Erythroblast (primary cell): ENCODE measurements around the gene PROM2.
"Not testable (repeated sequence)": the region's sequence is repeated elsewhere in the genome, so short reads cannot be mapped to it uniquely, and the experiment has no call there.

Source experiments
- DNase-seq, 2 experiments: peaks; one replicate each; lab custom pipeline; 2025; lab: John Stamatoyannopoulos, UW
- GATA1 ChIP-seq: IDR thresholded peaks from 2 replicates; pipeline ENCODE4 v1.6.1; 2011; ENCODE audit warnings: low read depth, mild to moderate bottlenecking, control low read depth, low read length, moderate library complexity
- POLR2A ChIP-seq: IDR thresholded peaks from 2 replicates; pipeline ENCODE4 v1.6.1; 2011; ENCODE audit warnings: mild to moderate bottlenecking, low read length

Gene PROM2

DNA sequence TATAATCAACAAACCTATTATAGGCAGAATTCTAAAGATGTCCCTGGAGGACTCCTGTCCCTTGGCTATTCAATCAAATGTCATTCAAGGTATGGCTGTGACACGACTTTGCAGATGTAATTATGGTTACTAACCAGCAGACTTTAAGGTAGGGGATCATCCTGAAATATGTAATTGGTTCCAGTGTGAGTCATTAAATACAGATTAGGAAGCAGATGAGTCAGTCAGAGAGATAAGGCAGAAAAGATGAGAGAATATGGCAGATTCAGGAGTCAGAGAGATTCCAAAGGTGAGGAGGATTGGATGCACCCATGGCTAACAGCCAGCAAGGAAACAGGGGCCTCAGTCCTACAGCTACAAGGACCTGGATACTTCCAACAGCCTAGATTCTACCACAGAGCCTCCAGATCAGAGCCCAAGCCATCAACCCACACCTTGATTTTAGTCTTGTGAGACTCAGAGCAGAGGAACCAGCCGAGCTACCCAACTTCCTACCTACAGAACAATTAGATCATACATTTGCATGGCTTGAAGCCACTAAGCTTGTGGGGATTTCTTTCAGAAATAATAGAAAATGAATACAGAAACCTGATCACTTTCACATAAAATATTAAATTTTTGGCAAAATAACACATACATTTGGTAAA lies 11.2 kb upstream of the PROM2 start:
- no peak for DNase-seq
- TF ChIP-seq GATA1, result no peak
- no peak for TF ChIP-seq POLR2A

DNA sequence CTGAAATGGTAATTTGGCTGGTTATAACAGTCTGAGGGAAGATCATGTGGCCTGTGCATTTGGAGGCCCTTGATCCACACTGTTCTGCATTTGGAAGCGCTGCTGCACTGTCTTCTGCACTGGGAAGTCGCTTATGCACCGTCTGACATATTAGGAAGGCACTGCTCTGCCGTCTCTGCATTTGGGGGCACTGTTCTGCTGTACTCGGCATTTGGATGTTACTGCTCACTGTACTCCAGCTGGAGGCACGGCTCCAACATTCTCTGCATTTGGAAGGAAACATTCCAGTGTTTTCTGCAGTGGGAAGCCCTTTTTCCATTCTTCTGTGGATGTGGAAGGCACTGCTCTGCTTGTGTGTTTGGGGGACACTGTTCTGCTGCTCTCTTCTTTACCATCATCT lies 9.6 kb upstream of the PROM2 start:
- no peak for DNase-seq
- no peak for TF ChIP-seq POLR2A
- TF ChIP-seq GATA1, result no peak

DNA sequence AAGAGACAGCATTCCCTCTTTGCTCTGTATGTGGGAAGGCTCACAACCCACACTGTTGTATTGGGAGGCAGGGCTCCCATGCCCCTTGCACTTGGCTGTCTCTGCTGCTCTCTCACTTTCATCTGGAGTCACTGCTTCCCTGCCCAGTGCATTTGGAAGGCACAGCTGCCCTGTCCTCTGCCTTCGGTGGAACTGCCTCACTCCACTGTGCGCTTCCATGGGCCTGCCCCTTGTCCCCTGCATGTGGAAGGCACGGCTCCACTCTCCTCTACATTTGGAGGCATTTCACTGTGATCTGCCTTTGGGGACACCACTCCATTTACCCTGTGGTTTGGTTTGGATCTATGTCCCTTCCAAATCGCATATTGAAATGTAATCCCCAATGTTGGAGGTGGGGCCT lies 9.1 kb upstream of the PROM2 start:
- TF ChIP-seq GATA1, result no peak
- no peak for TF ChIP-seq POLR2A

DNA sequence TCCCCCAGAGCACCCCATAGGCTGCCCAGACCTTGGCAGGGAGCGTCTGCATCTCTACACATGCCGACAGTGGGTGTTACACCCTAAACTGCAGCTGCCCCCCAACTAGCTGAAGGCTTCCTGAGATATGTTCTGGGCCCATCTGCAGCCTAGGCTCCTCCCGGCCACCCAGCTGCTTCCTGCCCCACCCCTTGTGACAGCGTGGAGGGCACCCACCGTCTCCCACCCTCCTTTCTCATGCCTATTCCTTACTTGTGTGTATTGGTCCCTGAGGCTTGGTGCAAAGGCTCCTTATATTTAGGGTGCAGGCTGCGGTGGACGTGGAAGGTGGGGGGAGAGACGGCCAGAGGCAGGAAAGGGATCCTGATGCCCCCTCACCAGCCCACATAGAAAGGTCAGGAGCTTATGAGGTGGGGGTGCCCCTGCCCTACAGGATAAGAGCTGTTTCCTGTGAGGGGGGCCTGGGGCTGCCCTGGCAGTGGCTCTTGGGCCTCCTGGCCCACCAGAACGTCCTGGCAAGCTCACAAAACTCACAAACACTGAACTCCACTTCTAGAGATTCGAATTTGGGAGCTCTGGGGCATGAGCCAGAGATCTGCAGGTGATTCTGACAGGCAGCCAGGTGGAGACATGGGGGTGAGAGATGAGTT lies 7.3 kb upstream of the PROM2 start:
- DNase-seq, result no peak
- TF ChIP-seq POLR2A, result no peak
- TF ChIP-seq GATA1, result no peak

More for the DNA sequence above, 9.1 kb upstream of the PROM2 start:
- DNase-seq, result no peak

DNA sequence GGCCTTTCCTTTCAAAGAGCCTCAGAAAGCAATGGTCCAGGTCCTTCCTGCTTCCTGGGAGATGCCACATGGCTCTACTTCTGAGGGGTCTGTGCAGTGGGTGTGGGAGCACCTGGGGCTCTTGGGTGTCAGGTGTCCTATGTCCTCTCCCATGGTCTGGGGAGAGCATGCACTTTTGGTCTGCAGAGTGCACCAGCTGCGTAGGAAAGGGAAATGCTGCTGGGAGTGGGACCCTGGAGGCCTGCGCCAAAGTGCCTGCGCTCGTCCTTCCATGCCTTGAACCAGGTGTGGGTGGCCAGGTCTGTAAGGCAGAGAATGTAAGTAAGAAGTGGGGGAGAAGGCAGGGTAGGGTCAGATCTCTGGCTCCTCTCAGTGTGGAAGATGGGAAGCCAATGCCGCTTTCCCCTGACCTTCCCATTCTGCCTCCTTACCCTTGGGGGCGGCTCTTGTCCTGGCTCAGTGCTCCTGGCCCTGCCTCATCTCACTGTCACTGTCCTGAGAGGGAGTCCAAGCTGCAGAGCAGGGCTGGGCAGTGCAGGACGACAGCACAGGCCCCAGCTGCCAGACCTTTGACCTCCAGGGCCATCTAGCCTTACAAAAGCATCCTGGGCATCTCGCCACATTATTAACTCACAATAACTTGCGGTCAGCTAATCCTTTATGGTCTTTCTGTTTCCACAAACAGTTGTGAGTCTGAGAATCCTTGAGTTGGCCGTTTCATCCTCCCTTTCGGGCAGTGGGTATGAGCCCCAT lies 6.6 kb upstream of the PROM2 start:
- DNase-seq, result no peak
- TF ChIP-seq POLR2A, result no peak
- TF ChIP-seq GATA1, result no peak

DNA sequence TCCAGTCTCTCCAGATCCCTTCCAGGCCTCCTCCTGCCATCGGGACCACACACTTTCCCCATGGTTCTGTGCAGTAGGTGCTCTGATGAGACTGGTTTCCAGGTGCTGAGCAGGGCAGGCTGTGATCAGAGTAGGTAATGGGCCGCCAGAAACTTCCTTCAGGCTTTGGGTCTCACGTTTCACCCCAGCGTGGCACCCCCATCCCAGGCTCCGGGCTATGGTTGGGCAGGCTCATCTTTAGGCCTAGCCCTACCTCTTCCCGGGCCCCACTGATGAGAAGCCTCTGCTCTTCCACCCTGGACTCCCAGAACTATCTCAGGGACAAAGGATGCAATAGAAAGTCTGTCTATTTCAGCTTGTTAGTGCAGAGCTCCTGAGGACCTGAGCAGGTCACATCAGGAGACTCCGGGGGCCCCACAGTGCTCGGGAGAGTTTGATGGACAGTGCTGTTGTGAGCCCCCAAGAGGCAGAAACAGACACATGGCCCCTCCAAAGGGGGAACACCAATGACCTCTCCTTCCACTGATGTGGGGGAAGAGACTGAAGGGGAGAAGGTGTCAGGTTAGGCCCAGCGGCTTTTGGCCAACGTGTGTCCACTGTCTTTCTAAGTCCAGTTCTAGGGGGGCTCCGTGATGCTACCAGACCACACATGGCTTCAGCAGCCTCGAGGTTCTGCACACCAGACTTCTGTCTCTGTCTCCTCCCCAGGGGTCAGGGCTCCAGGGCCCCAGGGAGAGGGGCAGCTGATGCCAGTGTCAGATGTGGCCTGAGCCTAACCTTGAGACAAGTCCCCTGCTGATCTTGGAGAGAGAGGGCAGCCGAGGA lies 5.8 kb upstream of the PROM2 start:
- DNase-seq, result no peak

DNA sequence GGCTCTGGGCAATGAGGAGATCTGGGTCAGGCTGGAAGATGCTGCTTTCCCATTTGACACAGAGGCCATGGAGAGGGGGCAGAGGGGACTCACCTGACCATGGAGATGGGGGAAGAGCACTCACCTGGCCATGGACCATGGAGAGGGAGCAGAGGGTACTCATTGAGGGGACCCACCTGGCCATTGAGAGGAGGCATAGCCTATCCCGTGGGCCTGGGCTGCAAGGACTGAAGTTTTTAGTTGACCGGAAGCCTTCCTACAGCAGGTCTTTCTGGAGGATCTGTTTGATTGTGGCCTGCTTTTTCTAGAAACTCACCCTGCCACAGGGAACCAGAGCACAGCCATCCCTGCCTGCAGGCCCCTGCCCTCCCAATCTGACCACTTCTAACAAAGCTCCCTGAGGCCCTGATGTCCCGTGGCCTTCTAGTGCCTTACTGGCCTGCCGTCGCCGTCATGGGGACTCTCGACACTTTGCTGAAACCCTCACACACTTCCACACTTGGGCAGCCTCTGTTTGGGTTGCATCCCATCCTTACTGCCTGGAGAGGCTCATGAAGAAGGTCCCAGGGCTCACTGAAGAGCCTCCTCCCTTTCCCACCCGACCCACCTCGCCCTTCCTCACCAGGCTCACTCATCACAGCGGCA lies 5.1 kb upstream of the PROM2 start:
- TF ChIP-seq POLR2A (no peak), GATA1 (no peak)
- no peak for DNase-seq

More for the DNA sequence above, 5.8 kb upstream of the PROM2 start:
- no peak for TF ChIP-seq POLR2A
- TF ChIP-seq GATA1, result no peak

DNA sequence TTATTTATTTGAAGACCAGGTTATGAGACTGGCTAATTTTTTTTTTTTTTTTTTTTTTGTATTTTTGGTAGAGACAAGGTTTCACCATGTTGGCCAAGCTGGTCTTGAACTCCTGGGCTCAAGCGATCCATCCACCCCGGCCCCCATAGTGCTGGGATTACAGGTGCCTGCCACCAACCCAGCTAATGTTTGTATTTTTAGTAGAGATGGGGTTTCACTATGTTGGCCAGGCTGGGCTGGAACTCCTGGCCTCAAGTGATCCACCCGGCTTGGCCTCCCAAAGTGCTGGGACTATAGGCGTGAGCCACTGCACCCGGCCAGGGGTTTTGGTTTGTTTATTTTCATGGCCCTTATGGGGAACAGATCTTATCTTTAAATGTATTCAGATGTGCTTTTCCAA lies 4.5 kb upstream of the PROM2 start:
- not testable (repeated sequence) for DNase-seq

DNA sequence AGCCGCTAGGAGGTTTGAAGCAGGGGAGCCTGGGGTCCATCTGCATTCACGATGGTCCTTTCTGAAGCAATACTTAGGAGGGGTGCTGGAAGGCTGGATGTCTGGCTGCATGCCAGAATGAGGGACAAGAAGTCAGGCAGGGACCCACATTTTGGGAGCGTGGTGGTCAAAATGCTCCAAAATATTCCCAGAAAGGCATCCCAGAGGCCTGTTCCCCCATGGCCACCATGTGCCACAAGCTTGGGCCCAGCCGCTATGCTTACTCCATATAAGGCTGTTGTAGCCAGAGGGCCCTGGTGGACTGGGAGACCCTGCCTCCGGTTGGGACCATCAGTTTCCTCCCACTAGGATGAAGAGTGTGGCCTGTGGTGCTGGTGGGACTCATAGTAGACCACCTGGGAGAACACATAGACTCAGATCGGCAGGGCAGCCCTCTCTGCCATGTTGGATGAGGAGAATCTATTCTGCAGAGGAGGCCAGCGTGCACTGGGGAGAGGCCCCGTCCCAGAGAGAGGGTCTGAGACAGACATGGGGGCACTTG lies 3.6 kb upstream of the PROM2 start:
- TF ChIP-seq GATA1, result no peak
- TF ChIP-seq POLR2A, result no peak
- no peak for DNase-seq

DNA sequence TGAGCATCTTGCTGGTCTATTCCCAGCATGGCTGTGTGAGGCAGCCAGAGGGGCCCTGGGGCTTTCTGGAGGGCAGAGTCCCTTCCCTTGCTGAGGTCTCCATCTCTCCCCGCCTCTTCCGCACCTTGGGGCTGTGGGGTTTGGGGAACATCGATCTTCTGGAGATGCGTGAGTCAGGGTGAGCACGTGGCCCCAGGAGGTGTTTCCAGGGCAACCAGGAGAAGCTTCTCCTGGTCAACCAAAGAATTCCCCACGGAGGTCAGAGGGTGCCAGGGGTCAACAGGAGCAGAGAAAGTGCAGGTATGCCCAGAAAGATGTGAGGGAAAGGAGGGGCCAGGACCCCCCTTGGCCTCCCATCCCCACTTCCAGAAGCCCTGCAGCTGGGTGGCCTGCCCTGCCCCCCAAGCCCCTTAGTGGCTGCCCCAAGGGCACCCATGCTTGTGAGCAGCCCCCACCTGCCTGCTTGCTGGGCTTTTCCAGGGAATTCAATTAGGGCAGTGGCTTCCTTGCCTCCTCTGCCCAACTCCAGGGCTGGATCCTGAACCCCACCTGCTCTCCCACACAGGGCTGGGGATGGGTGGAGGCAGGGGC lies 2.8 kb upstream of the PROM2 start:
- TF ChIP-seq GATA1 (no peak), POLR2A (no peak)
- no peak for DNase-seq

DNA sequence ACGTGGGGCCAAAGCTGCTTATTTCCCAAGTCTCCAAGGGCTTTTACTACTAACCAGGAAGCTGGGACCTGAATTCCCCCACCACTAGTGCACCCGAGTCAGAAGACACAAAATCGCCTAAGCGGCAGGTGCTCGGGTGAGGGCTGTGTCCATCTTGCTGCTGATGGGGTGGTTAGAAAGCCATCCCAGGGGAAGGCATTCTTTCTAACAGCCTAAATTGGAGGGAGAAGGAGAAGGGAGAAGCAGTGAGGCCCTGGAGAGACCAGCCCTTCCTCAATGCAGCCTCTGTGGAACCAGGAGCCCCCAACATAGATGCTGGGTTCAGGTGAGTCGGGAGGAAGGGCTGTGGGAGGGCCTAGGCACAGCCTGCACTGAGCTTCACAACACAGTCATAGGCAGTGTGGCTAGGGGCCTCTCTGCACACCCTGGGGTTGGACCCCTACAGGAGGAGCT lies 1.9 kb upstream of the PROM2 start:
- TF ChIP-seq GATA1 (no peak), POLR2A (no peak)
- DNase-seq, result no peak

DNA sequence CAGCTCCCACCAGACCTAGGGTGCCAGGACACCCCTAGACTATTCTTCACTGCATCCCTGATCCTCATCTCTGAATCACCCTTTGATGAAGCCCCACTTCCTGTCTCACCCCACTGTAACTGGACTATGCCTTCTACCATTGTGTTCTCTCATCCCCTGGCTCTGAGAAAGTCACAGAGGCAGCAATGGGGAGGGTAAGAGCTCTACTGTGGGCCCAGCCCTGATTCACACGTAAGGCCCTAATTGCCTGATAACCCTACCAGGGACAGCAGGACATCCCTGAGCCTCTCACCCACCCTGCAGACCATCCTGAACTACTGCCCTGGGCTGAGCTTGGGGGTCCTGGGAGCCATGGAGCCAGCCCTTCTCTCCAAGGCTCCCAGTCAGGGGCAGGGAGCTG lies 1.5 kb upstream of the PROM2 start:
- no peak for TF ChIP-seq GATA1
- TF ChIP-seq POLR2A, result no peak
- no peak for DNase-seq

DNA sequence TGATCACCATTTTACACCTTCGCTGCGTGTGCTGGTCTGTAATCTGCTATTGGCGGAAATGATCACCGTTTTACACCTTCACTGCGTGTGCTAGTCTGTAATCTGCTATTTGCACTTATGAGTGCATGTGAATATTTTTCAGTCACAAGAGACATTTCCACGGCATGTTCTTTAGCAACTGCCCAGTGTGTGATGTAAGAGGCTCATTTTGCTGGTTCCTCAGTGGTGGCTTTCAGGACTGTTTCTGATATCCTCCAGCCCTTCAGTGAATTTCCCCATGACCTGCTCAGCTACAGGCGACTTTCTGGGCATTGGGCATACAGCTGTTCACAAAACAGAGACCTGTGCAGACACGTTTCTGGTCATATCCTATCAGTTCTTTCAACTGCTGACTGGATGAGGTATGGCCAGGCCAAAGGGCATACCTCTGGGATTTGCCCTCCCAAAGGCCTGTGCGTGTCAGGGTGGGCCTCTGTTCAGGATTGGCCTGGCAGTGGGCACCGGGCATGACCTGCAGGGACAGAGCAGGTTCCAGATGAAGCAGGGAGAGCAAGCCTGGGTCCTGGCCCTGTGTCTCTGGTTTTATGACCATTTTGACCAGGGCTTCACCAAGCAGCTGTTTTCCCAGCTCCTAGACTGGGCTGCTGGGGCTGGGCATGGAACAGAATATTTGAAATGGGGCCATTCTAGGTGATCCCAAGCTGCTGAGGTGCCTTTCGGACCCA lies 521 bp upstream of the PROM2 start:
- DNase-seq, result no peak

More for the DNA sequence above, 521 bp upstream of the PROM2 start:
- no peak for TF ChIP-seq GATA1
- TF ChIP-seq POLR2A, result no peak
